GM12878 (cell line): ENCODE data around the gene NOL4L. TPM values are rescaled to one million over a fixed set of nuclear protein-coding genes. Genes with fewer than 3 reads are reported as not detected.
A peak's percentile ranks its signal among the peaks of the same experiment; 100 is the strongest.

ENCODE experiments used
- ATAC-seq: fragments of 200-7000 bp; cut with Tn5 transposase; 3 replicates; pipeline ENCODE4 v1.9.1; 2020; ENCODE audit warnings: mild to moderate bottlenecking, moderate library complexity
- BruUV-seq: library from RNA; stranded (reverse); fragments of 400-500 nt; replicated peaks from 2 replicates; lab custom pipeline; 2021; lab: Mats Ljungman, UMichigan
- CTCF ChIA-PET: fragments of 300-600 bp; sonication (Branson Sonifier 250); formaldehyde crosslinking; extraction: SDS; loops from one replicate; lab custom pipeline; 2021; ENCODE audit warnings: inconsistent platforms; lab: Yijun Ruan, JAX
- POLR2A ChIA-PET: fragments of 350-600 bp; formaldehyde crosslinking; extraction: SDS; loops from one replicate; lab custom pipeline; 2021; ENCODE audit warnings: inconsistent platforms; lab: Charles Lee
- RAD21 ChIA-PET: fragments of 300-600 bp; sonication (Branson Sonifier 250); formaldehyde crosslinking; loops from one replicate; lab custom pipeline; 2023; ENCODE audit warnings: antibody characterized with exemption; ENCODE audit not compliant: unreplicated experiment; lab: Charles Lee
- SMC1A ChIA-PET: fragments of 300-600 bp; sonication (Branson Sonifier 250); formaldehyde crosslinking; loops from one replicate; lab custom pipeline; 2023; ENCODE audit not compliant: unreplicated experiment, uncharacterized antibody; lab: Charles Lee
- DNase-seq: peaks from one replicate; pipeline ENCODE4 v3.0.0-alpha.2; 2011; ENCODE audit warnings: low read depth, low spot score
- FAIRE-seq: peaks from 3 replicates; lab custom pipeline; 2011; peaks lifted over from hg19 to GRCh38; lab: Jason Lieb, UNC
- H2AFZ ChIP-seq: 2 replicates; pipeline ENCODE4 v1.6.0; 2011; ENCODE audit warnings: low read depth, low read length, control low read depth; ENCODE audit not compliant: control insufficient read depth
- H3K27ac ChIP-seq: 2 replicates; pipeline ENCODE4 v1.5.1; 2011; ENCODE audit warnings: control low read depth; ENCODE audit not compliant: control insufficient read depth, insufficient read depth
- H3K27me3 ChIP-seq, 2 experiments: replicated peaks in 1 of 2; 2 replicates each; pipeline versions ENCODE4 v1.6.0 to v1.6.1; 2011; ENCODE audit warnings: low read length in 1 of 2; ENCODE audit not compliant: control insufficient read depth in 2 of 2, insufficient read depth in 2 of 2
- H3K36me3 ChIP-seq, 2 experiments: 2 replicates each; pipeline ENCODE4 v1.5.1; 2011; ENCODE audit warnings: low read length in 1 of 2; ENCODE audit not compliant: control insufficient read depth in 2 of 2, insufficient read depth in 2 of 2
- H3K4me1 ChIP-seq: 2 replicates; pipeline ENCODE4 v1.6.1; 2011; ENCODE audit warnings: mild to moderate bottlenecking, low read length, moderate library complexity, mixed read lengths; ENCODE audit not compliant: control insufficient read depth, insufficient read depth
- H3K4me2 ChIP-seq: 2 replicates; pipeline ENCODE4 v1.6.0; 2011; ENCODE audit warnings: control low read depth; ENCODE audit not compliant: control insufficient read depth, insufficient read depth
- H3K4me3 ChIP-seq: fragments of 200-600 bp; sonication (generic); 2 replicates; pipeline ENCODE4 v1.5.1; 2016
- H3K79me2 ChIP-seq: 2 replicates; pipeline ENCODE4 v1.6.0; 2011; ENCODE audit warnings: low read length; ENCODE audit not compliant: control insufficient read depth, insufficient read depth
- H3K9ac ChIP-seq: 2 replicates; pipeline ENCODE4 v1.8.0; 2011; ENCODE audit warnings: low read length, control low read depth, mixed read lengths; ENCODE audit not compliant: control insufficient read depth, insufficient read depth
- H3K9me3 ChIP-seq: replicated peaks from 3 replicates; pipeline ENCODE4 v1.5.1; 2011; ENCODE audit warnings: mild to moderate bottlenecking, low read length; ENCODE audit not compliant: control insufficient read depth, insufficient read depth
- H4K20me1 ChIP-seq: 2 replicates; pipeline ENCODE4 v1.6.0; 2011; ENCODE audit not compliant: control insufficient read depth, insufficient read depth
- CHD1 ChIP-seq: IDR thresholded peaks from 2 replicates; pipeline ENCODE4 v1.6.1; 2012; ENCODE audit warnings: low read depth, low read length, improper control_type of control experiment
- CREB1 ChIP-seq: IDR thresholded peaks from 2 replicates; pipeline ENCODE4 v1.6.1; 2012; ENCODE audit warnings: low read depth, mild to moderate bottlenecking, inconsistent platforms
- HCFC1 ChIP-seq: fragments of 150-350 bp; IDR thresholded peaks from 2 replicates; pipeline ENCODE4 v1.6.1; 2014; ENCODE audit warnings: low read length
- NR2F1 ChIP-seq: fragments of 450-650 bp; conservative IDR thresholded peaks from 2 replicates; pipeline ENCODE4 v1.6.1; 2017; ENCODE audit warnings: mild to moderate bottlenecking
- POLR2A ChIP-seq: IDR thresholded peaks from 2 replicates; pipeline ENCODE4 v1.6.1; 2011; ENCODE audit warnings: low read depth, mild to moderate bottlenecking, low read length
- POLR2AphosphoS5 ChIP-seq: IDR thresholded peaks from 2 replicates; pipeline ENCODE4 v1.6.1; 2011; ENCODE audit warnings: mild to moderate bottlenecking, low read length, inconsistent platforms
- RCOR1 ChIP-seq: conservative IDR thresholded peaks from 2 replicates; pipeline ENCODE4 v1.6.1; 2012; ENCODE audit warnings: low read depth, low read length, improper control_type of control experiment
- WGBS: methylation state at CpG from one replicate; pipeline ENCODE4 v1.1.6; 2016; ENCODE audit warnings: low lambda C conversion rate; ENCODE audit not compliant: insufficient replicate concordance, insufficient coverage; ENCODE audit errors: missing lambda C conversion rate; 5-methylcytosine and 5-hydroxymethylcytosine counted together
- in situ Hi-C: fragments of 300-500 bp; cut with MboI; formaldehyde crosslinking; loops from 9 replicates; pipeline ENCODE4 v1.14.3; 2018; ENCODE audit warnings: mixed read lengths
- intact Hi-C: fragments of 100-400 bp; cut with micrococcal nuclease; formaldehyde crosslinking; loops from one replicate; pipeline ENCODE4 v1.14.2; 2022; ENCODE audit not compliant: unreplicated experiment
- polyA plus RNA-seq, 11 experiments: library from polyadenylated mRNA; depleted of rRNA in 4 of 11; unstranded in 6 of 11; stranded (reverse) in 5 of 11; fragments of >200 nt; fragmentation: Nextera tagmentation in 4 of 11; fragmentation: Illumina TruSeq in 1 of 11; extraction: Ambion mirVana in 4 of 11; extraction: Trizol in 1 of 11; gene quantifications; 1 replicate in 1 of 11; 2 replicates in 10 of 11; pipeline versions ENCODE4 v1.2.1 to v1.2.3, GENCODE V29; 2011 to 2016; ENCODE audit warnings: inconsistent platforms in 2 of 11, missing spikeins in 2 of 11, low read depth in 1 of 11
- total RNA-seq, 4 experiments: library from RNA; depleted of rRNA in 3 of 4; stranded (reverse); fragments of >200 nt in 3 of 4; fragmentation: Illumina TruSeq in 1 of 4; extraction: Trizol in 1 of 4; gene quantifications; 2 replicates each; pipeline versions ENCODE4 v1.2.1 to v1.2.3, GENCODE V29; 2013 to 2021
- TF ChIP-seq, protein P1 (sequence below), 3 experiments: IDR thresholded peaks in 2 of 3; conservative IDR thresholded peaks in 1 of 3; 2 replicates each; pipeline ENCODE4 v1.5.1; 2011; ENCODE audit warnings: low read depth in 3 of 3, low read length in 3 of 3, mild to moderate bottlenecking in 3 of 3, control low read depth in 2 of 3, moderate library complexity in 2 of 3, inconsistent platforms in 1 of 3, mixed read lengths in 1 of 3; ENCODE audit not compliant: control insufficient read depth in 2 of 3, insufficient read depth in 1 of 3; ENCODE audit errors: extremely low read depth in 1 of 3

The NOL4L gene
- total and polyA plus RNA-seq, 10 of the 15 experiments (the other 5 are each of a cell fraction or from before 2014, with no cell fraction given), result 2.3 to 24.0 (median 8.0) TPM

GRCh38 chr20:32452776-32453466 is 132.2 kb downstream of the NOL4L start:
- intact Hi-C loops, result no loop called here
- ATAC-seq (no peak), DNase-seq (no peak)
- H3K79me2 ChIP-seq, result no peaks in the 10 kb centered on the region
- no peaks in the 10 kb centered on the region for H3K27me3 ChIP-seq
- H3K9ac ChIP-seq, result no peak overlapping the region
- no peak overlapping the region for H2AFZ ChIP-seq
- no TSS peak for BruUV-seq
- WGBS, result 70% methylated on average over 23 of the region's 24 CpGs
- no peak for TF ChIP-seq NR2F1
- TF ChIP-seq CREB1, result no peak
- TF ChIP-seq RCOR1, result no peak
- TF ChIP-seq HCFC1, result no peak
- TF ChIP-seq, all 136 proteins: peak for 0
- FAIRE-seq, result no peak
- Histone ChIP-seq H4K20me1 (no peaks in the 10 kb centered on the region), H3K4me1 (no peaks in the 10 kb centered on the region), H3K27ac (no peak overlapping the region), H3K36me3 (no peaks in the 10 kb centered on the region; a peak in 1 of 4 replicates), H3K9me3 (no peaks in the 10 kb centered on the region), H3K4me3 (no peak overlapping the region), H3K4me2 (no peak overlapping the region)
- in situ Hi-C loops, result no loop called here
- POLR2A ChIA-PET, result no interaction called here
- SMC1A ChIA-PET, result no interaction called here
- CTCF ChIA-PET, result interaction anchor here (1.6 kb wide), 1 partner anchor 115 kb away, joined by 5 read pairs; no protein-coding TSS in a partner anchor
- RAD21 ChIA-PET, result no interaction called here

GRCh38 chr20:32451682-32452461 is 133.3 kb downstream of the NOL4L start:
- H3K36me3 ChIP-seq, result no peaks in the 10 kb centered on the region; a peak in 1 of 4 replicates
- 67% methylated on average over 26 of the region's 27 CpGs for WGBS
- no peaks in the 10 kb centered on the region for H3K79me2 ChIP-seq
- in situ Hi-C loops (no loop called here), intact Hi-C loops (no loop called here)
- H2AFZ ChIP-seq, result no peak overlapping the region
- BruUV-seq, result no TSS peak
- no peak overlapping the region for H3K4me2 ChIP-seq
- ChIA-PET SMC1A (no interaction called here), CTCF (no interaction called here), POLR2A (no interaction called here), RAD21 (interaction anchor here (0.6 kb wide), 2 partner anchors 127 to 200 kb away, joined by 3 to 4 read pairs; no protein-coding TSS in a partner anchor)
- DNase-seq (no peak), FAIRE-seq (no peak), ATAC-seq (no peak)
- H3K9me3 ChIP-seq, result no peaks in the 10 kb centered on the region
- no peaks in the 10 kb centered on the region for H4K20me1 ChIP-seq
- H3K9ac ChIP-seq, result no peak overlapping the region
- H3K4me1 ChIP-seq, result no peaks in the 10 kb centered on the region
- H3K27me3 ChIP-seq, result no peaks in the 10 kb centered on the region
- no peak overlapping the region for H3K4me3 ChIP-seq
- no peak overlapping the region for H3K27ac ChIP-seq
- no peak for TF ChIP-seq POLR2A
- TF ChIP-seq, protein P1, sequence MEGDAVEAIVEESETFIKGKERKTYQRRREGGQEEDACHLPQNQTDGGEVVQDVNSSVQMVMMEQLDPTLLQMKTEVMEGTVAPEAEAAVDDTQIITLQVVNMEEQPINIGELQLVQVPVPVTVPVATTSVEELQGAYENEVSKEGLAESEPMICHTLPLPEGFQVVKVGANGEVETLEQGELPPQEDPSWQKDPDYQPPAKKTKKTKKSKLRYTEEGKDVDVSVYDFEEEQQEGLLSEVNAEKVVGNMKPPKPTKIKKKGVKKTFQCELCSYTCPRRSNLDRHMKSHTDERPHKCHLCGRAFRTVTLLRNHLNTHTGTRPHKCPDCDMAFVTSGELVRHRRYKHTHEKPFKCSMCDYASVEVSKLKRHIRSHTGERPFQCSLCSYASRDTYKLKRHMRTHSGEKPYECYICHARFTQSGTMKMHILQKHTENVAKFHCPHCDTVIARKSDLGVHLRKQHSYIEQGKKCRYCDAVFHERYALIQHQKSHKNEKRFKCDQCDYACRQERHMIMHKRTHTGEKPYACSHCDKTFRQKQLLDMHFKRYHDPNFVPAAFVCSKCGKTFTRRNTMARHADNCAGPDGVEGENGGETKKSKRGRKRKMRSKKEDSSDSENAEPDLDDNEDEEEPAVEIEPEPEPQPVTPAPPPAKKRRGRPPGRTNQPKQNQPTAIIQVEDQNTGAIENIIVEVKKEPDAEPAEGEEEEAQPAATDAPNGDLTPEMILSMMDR (IDR thresholded peaks at IDR 0.05 in 2 of 3, conservative IDR thresholded peaks at IDR 0.05 in 1 of 3; ENCODE audit: control insufficient read depth in 2 of 3, extremely low read depth in 1 of 3, insufficient read depth in 1 of 3, low read depth in 3 of 3, low read length in 3 of 3), result 0 out of 6 replicates have a peak, but pooled peaks of 1 of the 3 experiments have one; percentile 7
- no peak for TF ChIP-seq POLR2AphosphoS5
- no peak for TF ChIP-seq CHD1
